Measurements from ENCODE around the gene SMG6. TPM values are rescaled to one million over a fixed set of nuclear protein-coding genes. Genes with fewer than 3 reads are reported as not detected.

SMG6 gene
- total RNA-seq, 1 experiment from 2014 or later: 33.8 TPM

DNA sequence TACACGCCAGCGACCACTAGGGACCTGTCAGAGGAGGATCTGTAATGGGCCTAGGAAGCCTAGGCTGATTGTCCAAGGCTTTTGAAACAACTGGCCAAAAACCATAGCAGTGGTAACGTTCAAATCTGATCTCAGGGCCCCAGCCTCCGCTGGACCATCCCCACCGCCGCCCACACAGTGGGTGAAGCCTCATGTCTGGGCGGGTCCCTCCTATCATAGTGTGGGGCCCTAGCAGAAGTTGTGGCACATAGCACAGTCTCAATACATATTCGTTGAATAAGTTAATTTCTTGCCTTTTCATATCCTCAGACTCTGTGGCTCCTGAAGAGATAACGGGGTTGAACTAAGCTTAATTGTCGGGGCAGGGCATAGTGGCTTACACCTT is 272.8 kb downstream of the SMG6 start:
- Mint-ChIP-seq H3K36me3 (ENCODE audit: insufficient read depth, unreplicated experiment) (peaks cover 5% of the 10 kb centered on the region), H3K9me3 (ENCODE audit: unreplicated experiment) (no peaks in the 10 kb centered on the region), H3K4me3 (ENCODE audit: unreplicated experiment) (peak overlapping the region; percentile 96), H3K27me3 (ENCODE audit: insufficient read depth, unreplicated experiment) (peaks cover 6% of the 10 kb centered on the region), H3K27ac (ENCODE audit: unreplicated experiment) (peak overlapping the region; percentile 73), H3K4me1 (ENCODE audit: low read depth, unreplicated experiment) (peaks cover 6% of the 10 kb centered on the region)
- Histone ChIP-seq H3K36me3 (ENCODE audit: control insufficient read depth, insufficient read depth, low read length) (no peaks in the 10 kb centered on the region; the same call in 1 of the 2 replicates), H3K9me3 (no peaks in the 10 kb centered on the region), H3K4me1 (peaks cover 4% of the 10 kb centered on the region; the same call in 1 of the 2 replicates), H3K4me3 (ENCODE audit: low read depth, low read length) (peak overlapping the region; percentile 91), H3K27me3 (replicated peaks; ENCODE audit: control insufficient read depth, insufficient read depth, low read length) (no peaks in the 10 kb centered on the region)
- DNase-seq: no peak
- intact Hi-C loops (cut with micrococcal nuclease; ENCODE audit: unreplicated experiment): loop anchor here (1.0 kb wide), 1 partner anchor 122 kb away; no protein-coding TSS in a partner anchor
- TSS peak; percentile 64 for BruUV-seq (replicated peaks)
- ChIA-PET POLR2A (no interaction called here), CTCF (interaction anchor here (3.2 kb wide), 1 partner anchor 122 kb away, joined by 23 read pairs; no protein-coding TSS in a partner anchor)
- TF ChIP-seq, protein P1, sequence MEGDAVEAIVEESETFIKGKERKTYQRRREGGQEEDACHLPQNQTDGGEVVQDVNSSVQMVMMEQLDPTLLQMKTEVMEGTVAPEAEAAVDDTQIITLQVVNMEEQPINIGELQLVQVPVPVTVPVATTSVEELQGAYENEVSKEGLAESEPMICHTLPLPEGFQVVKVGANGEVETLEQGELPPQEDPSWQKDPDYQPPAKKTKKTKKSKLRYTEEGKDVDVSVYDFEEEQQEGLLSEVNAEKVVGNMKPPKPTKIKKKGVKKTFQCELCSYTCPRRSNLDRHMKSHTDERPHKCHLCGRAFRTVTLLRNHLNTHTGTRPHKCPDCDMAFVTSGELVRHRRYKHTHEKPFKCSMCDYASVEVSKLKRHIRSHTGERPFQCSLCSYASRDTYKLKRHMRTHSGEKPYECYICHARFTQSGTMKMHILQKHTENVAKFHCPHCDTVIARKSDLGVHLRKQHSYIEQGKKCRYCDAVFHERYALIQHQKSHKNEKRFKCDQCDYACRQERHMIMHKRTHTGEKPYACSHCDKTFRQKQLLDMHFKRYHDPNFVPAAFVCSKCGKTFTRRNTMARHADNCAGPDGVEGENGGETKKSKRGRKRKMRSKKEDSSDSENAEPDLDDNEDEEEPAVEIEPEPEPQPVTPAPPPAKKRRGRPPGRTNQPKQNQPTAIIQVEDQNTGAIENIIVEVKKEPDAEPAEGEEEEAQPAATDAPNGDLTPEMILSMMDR (IDR thresholded peaks at IDR 0.05; ENCODE audit: insufficient read depth in 1 of 2, low read depth in 1 of 2, low read length in 1 of 2, severe bottlenecking in 1 of 2, unreplicated experiment in 1 of 2): peak in 1 of 2 experiments; percentile 73

DNA sequence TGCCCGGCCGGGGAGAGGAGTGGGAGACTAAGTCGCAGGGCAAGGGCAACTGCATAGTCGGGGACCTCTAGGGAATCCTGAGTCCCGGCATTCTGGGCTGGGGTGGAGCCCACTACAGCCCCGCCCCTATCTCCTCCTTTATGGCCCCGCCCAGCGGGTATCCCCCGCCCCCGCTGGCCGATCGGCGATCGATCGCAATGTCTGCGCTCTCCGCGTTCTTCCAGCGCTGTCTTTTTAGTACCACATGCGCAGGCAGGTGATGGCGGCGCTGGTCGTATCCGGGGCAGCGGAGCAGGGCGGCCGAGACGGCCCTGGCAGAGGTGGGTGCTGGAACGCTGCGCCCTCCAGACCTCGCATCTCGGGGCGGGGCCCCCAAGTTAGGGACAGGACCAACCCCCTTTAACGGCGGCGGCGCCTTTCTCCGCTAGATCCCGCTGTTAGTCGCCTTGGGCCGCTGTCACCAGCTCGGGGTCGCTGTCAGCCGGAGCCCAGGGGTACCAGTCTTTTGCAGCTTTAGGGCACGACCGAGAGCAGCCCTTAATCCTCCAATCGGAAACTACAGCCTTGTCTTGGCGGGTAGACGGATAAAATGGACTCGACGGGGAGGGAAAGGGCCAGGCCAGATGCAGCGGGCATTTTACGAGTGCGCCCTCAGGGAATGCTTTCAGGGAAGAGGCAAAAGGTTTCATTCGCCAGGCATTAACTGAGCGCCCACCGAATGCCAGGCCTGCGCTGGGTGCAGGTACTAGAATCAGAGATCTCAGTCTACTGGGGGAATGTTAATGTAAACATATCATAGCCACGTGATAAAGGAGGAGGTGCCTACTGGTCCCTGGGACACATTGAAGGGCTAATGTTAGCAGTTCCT is 273.4 kb downstream of the SMG6 start, which contains the start of gene DPH1:
DPH1 (plus strand) TSS at position 243 of the 868 bp plus-strand sequence; CDS start at position 260, 17 bp downstream.
- peak within 1 kb of the TSS; percentile 91 for H3K4me3 ChIP-seq (ENCODE audit: low read depth, low read length)
- peaks cover 7% of the 10 kb centered on the region; the same call in 1 of the 2 replicates for H3K4me1 ChIP-seq
- H3K27me3 ChIP-seq (replicated peaks; ENCODE audit: control insufficient read depth, insufficient read depth, low read length): no peaks in the 10 kb centered on the region
- ChIA-PET CTCF (interaction anchor here (0.6 to 3.2 kb wide), 3 partner anchors 94 to 968 kb away, joined by 3 to 23 read pairs (median 4); no protein-coding TSS in a partner anchor), POLR2A (interaction anchor here (0.6 kb wide), 1 partner anchor 235 kb away, joined by 4 read pairs; no protein-coding TSS in a partner anchor)
- Mint-ChIP-seq H3K36me3 (ENCODE audit: insufficient read depth, unreplicated experiment) (peaks cover 5% of the 10 kb centered on the region), H3K9me3 (ENCODE audit: unreplicated experiment) (no peaks in the 10 kb centered on the region), H3K27ac (ENCODE audit: unreplicated experiment) (peak within 1 kb of the TSS; percentile 73), H3K4me3 (ENCODE audit: unreplicated experiment) (peak within 1 kb of the TSS; percentile 96), H3K4me1 (ENCODE audit: low read depth, unreplicated experiment) (peaks cover 6% of the 10 kb centered on the region), H3K27me3 (ENCODE audit: insufficient read depth, unreplicated experiment) (peaks cover 6% of the 10 kb centered on the region)
- intact Hi-C loops (cut with micrococcal nuclease; ENCODE audit: unreplicated experiment): loop anchor here (1.0 kb wide), 1 partner anchor 122 kb away; no protein-coding TSS in a partner anchor
- DNase-seq: peak; percentile 91
- H3K36me3 ChIP-seq (ENCODE audit: control insufficient read depth, insufficient read depth, low read length): no peaks in the 10 kb centered on the region; the same call in 1 of the 2 replicates
- no TSS peak for BruUV-seq (replicated peaks)
- H3K9me3 ChIP-seq: no peaks in the 10 kb centered on the region
- TF ChIP-seq, protein P1 (IDR thresholded peaks at IDR 0.05; ENCODE audit: insufficient read depth in 1 of 2, low read depth in 1 of 2, low read length in 1 of 2, severe bottlenecking in 1 of 2, unreplicated experiment in 1 of 2): peak in 1 of 2 experiments; percentile 55

DNA sequence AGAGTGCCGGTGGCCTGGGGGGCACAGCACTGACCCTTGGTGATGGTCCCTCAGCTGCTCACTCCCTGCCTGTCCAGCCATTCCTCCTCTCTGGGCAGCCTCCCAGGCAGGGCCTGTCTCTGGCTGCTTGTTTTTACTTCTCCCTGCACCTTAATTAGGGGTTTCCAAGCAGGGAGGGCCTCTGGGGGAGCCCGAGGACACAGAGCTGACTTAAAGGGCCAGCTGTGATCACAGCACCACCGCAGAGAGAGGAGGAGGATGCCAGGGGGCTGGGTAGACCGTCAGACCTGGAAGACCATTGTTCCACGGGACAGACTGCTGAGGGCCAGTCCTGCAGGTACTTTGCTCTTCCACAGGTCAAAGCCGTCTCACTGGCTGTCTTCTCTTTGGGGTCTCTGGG is 274.8 kb downstream of the SMG6 start:
- Histone ChIP-seq H3K27me3 (replicated peaks; ENCODE audit: control insufficient read depth, insufficient read depth, low read length) (peaks cover 4% of the 10 kb centered on the region; the same call in 1 of the 2 replicates), H3K4me3 (ENCODE audit: low read depth, low read length) (no peak overlapping the region), H3K4me1 (peaks cover 21% of the 10 kb centered on the region; the same call in 1 of the 2 replicates), H3K9me3 (no peaks in the 10 kb centered on the region), H3K36me3 (ENCODE audit: control insufficient read depth, insufficient read depth, low read length) (no peaks in the 10 kb centered on the region; the same call in 1 of the 2 replicates)
- BruUV-seq (replicated peaks): no TSS peak
- CTCF ChIA-PET: interaction anchor here (3.2 kb wide), 1 partner anchor 120 kb away, joined by 23 read pairs; no protein-coding TSS in a partner anchor
- TF ChIP-seq, protein P1 (IDR thresholded peaks at IDR 0.05; ENCODE audit: insufficient read depth in 1 of 2, low read depth in 1 of 2, low read length in 1 of 2, severe bottlenecking in 1 of 2, unreplicated experiment in 1 of 2): no peak
- intact Hi-C loops (cut with micrococcal nuclease; ENCODE audit: unreplicated experiment): no loop called here
- Mint-ChIP-seq H3K4me3 (ENCODE audit: unreplicated experiment) (no peak overlapping the region), H3K27me3 (ENCODE audit: insufficient read depth, unreplicated experiment) (peaks cover 8% of the 10 kb centered on the region), H3K4me1 (ENCODE audit: low read depth, unreplicated experiment) (peaks cover 6% of the 10 kb centered on the region), H3K27ac (ENCODE audit: unreplicated experiment) (no peak overlapping the region), H3K9me3 (ENCODE audit: unreplicated experiment) (no peaks in the 10 kb centered on the region), H3K36me3 (ENCODE audit: insufficient read depth, unreplicated experiment) (peaks cover 11% of the 10 kb centered on the region)
- POLR2A ChIA-PET: no interaction called here
- DNase-seq: no peak
